A204.1 (cell line): ENCODE results near the gene KRTAP5-7.
"Not testable (repeated sequence)": the region's sequence is repeated elsewhere in the genome, so short reads cannot be mapped to it uniquely, and the experiment has no call there.

Experiments
- FAIRE-seq: peaks from 2 replicates; lab custom pipeline; 2012; peaks lifted over from hg19 to GRCh38; lab: Jason Lieb, UNC

Gene KRTAP5-7

DNA sequence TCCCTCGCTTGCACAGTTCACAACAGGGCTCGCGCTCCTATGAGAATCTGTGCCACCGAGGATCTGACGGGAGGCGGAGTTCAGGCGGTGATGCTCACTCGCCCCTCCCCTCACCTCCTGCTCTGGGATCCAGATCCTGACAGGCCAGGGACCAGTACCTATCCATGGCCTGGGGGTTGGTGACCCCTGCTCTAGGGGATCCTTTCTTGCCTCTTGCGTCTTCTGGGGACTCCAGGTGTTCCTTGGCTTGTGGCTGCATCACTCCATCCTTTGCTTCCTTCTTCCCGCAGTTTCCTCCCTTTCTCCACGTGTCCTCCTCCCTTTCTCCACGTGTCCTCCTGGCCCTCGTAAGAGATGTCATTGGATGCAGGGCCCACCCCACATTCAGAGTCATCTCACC lies 30.6 kb upstream of the KRTAP5-7 start:
- no peak for FAIRE-seq

DNA sequence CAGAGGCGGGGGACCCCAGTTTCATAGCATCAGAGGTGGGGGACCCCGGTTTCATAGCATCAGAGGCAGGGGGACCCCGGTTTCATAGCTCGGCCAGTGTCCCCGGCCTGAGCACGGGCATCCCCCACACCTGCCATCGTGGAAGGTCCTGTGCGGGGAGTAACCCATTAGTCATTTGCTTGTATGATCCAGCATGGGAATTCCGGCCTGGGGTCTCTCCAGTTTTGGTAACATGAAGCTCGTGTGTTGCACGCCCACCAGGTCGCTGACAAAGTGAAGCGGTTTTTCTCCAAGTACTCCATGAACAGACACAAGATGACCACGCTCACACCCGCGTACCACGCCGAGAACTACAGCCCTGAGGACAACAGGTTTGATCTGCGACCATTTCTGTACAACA lies 29.0 kb upstream of the KRTAP5-7 start:
- no peak for FAIRE-seq

GRCh38 chr11:71499125-71499524 lies 27.9 kb upstream of the KRTAP5-7 start:
- FAIRE-seq: no peak

- no peak for FAIRE-seq
These were observed 27.5 kb upstream of the KRTAP5-7 start for GRCh38 chr11:71499546-71499945.

DNA sequence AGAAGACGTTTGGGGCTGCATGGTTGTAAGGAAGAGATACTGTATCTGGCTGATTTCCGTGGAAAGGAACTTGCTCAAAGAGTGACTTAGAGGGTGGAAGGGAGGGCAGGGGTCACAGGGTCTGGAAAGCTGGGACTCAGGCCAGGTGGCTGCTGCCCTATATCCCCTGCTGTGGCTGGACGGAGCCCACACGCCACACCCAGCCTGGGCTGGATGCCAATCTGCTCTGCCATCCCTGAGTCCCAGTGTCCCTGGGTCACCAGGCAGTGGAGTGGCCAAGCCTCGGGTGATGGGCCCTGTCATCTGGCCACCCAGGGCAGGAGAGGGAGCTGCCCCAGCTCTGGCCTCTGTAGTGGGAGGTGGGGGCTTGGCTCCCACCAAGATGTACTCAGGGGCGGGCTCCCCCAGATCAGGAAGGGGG lies 26.5 kb upstream of the KRTAP5-7 start:
- FAIRE-seq: no peak

- FAIRE-seq: no peak
These were observed 25.7 kb upstream of the KRTAP5-7 start for GRCh38 chr11:71501071-71501985.

DNA sequence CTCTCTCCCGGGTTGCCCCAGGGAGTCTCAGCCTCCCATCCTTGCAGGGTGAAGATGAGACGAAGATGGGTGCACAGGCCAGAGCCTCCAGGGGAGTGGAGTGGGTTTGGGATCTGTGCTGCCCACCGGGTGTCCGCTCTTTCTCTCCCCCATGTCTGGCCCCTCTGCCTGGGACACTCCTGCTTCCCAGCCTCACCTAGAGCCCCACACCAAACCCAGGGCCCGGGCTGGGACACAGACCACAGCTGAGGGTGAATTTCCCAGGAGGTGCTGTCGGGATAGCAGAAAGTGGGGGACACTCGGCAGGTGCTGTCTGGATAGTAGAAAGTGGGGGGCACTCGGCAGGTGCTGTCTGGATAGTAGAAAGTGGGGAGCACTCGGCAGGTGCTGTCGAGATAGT lies 25.0 kb upstream of the KRTAP5-7 start:
- FAIRE-seq: no peak

- no peak for FAIRE-seq
These were observed 24.1 kb upstream of the KRTAP5-7 start for GRCh38 chr11:71502871-71503435.

GRCh38 chr11:71504531-71504930 lies 22.5 kb upstream of the KRTAP5-7 start:
- FAIRE-seq: no peak

- no peak for FAIRE-seq
These were observed 22.1 kb upstream of the KRTAP5-7 start for GRCh38 chr11:71505001-71505400.

- no peak for FAIRE-seq
These were observed 21.3 kb upstream of the KRTAP5-7 start for GRCh38 chr11:71505781-71506180.

GRCh38 chr11:71507102-71507501 lies 20.0 kb upstream of the KRTAP5-7 start:
- FAIRE-seq: no peak

GRCh38 chr11:71518506-71519471 lies 8.3 kb upstream of the KRTAP5-7 start:
- FAIRE-seq: no peak

DNA sequence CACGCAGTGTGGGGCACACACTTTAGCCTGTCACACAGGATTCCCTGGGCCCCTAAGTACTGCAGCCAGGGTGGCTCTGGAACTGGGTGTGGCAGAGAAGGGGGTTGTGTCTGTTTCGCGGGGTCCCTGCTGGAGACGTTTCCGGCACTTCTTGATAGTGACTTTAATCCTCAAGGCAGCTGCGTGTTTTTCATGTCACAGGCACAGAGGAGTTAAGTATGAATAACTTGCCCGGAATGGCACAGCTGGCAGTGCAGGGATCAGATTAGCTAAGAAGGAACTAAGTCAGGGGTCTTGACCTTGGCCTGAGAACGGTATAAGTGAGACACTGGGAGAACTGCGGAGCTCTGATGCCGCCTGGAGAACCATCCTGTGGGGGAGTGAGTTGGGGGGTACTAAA lies 7.5 kb upstream of the KRTAP5-7 start:
- FAIRE-seq: no peak

- FAIRE-seq: no peak
These were observed 1.7 kb upstream of the KRTAP5-7 start for GRCh38 chr11:71525188-71525937.

- no peak for FAIRE-seq
These were observed 1.1 kb upstream of the KRTAP5-7 start for GRCh38 chr11:71525938-71526495.

- FAIRE-seq: no peak
These were observed 626 bp downstream of the KRTAP5-7 start for GRCh38 chr11:71527576-71528210.

- FAIRE-seq: no peak
These were observed 3.5 kb downstream of the KRTAP5-7 start for GRCh38 chr11:71530602-71531001.

DNA sequence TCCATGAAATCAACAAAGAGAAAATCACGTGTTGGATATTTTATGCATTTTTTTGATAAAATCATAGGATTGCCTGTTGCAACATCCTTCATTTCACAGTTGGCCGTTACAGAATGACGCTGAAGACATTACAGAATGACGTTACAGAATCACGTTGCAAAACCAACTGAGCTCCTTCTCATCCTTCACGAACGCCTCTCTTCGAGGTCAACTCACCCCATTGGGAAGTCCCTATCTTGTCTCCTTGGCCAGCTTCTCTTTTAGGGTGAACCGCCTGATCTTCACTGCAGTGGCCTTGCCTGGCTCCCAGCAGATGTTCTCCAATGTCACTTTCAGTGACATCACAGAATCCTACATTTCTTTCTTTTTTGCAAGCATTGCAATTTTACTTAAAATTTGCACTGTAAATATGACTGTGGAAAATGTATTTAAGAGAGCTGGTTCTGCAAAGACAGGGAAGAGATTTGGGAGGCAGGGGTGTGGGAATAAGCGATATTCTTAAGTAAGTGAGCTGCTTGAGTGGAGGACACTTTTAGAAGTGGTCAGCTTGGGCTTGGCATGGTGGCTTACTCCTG lies 5.1 kb downstream of the KRTAP5-7 start:
- no peak for FAIRE-seq

GRCh38 chr11:71534711-71535608 lies 7.9 kb downstream of the KRTAP5-7 start:
- FAIRE-seq: not testable (repeated sequence)
